ENCODE results near the gene KIAA1671.

DNA sequence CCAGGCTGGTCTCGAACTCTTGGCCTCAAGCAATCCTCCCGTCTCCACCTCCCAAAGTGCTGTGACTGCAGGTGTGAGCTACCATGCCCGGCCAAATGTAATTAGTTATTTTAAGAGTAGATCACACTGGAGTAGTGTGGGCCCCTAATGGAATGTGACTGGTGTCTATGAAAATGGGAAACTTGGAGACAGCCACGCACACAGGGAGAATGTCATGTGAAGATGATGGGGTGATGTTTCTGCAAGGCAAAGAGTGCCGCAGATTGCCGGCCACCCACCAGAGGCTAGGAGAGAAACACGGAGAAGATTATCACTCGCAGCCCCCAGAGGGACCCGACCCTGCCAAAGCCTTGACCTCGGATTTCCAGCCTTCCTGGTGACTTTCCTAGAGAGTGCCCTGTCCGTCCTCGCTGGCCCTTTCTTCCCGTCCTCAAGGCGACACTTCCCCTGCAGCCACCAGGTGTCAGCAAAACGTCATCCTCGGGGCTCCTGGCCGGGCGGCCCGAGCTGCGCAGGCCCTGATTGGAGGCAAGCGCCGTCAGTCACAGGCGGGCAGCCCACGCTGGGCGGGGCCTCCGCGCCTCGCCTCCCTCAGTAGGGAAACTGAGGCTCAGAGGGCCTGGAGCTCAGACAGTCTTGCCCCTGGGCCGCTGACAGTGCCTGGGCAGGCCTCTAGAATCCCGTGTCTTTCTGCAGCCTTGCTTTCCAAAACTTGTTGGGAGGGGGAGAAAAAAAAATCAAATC lies 283.2 kb downstream of the KIAA1671 start:
- TF ChIP-seq EZH2 (IDR thresholded peaks at IDR 0.05; ENCODE audit: borderline replicate concordance, insufficient read depth, low read depth, low read length, poor library complexity, severe bottlenecking) = no peak
- TF ChIP-seq, protein P1, sequence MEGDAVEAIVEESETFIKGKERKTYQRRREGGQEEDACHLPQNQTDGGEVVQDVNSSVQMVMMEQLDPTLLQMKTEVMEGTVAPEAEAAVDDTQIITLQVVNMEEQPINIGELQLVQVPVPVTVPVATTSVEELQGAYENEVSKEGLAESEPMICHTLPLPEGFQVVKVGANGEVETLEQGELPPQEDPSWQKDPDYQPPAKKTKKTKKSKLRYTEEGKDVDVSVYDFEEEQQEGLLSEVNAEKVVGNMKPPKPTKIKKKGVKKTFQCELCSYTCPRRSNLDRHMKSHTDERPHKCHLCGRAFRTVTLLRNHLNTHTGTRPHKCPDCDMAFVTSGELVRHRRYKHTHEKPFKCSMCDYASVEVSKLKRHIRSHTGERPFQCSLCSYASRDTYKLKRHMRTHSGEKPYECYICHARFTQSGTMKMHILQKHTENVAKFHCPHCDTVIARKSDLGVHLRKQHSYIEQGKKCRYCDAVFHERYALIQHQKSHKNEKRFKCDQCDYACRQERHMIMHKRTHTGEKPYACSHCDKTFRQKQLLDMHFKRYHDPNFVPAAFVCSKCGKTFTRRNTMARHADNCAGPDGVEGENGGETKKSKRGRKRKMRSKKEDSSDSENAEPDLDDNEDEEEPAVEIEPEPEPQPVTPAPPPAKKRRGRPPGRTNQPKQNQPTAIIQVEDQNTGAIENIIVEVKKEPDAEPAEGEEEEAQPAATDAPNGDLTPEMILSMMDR (IDR thresholded peaks at IDR 0.05) = peak; percentile 60
